SJCRH30 (cell line): ENCODE measurements around the gene MAGI2. TPM values are rescaled to one million over a fixed set of nuclear protein-coding genes. Genes with fewer than 3 reads are reported as not detected.
"Not testable (repeated sequence)": the region's sequence is repeated elsewhere in the genome, so short reads cannot be mapped to it uniquely, and the experiment has no call there.

Experiments
- DNase-seq, 2 experiments: peaks; one replicate each; pipeline ENCODE4 v3.0.0-alpha.2; 2015 to 2020
- H3K27ac ChIP-seq: fragments of 250-450 bp; sonication (Bioruptor Pico); 2 replicates; pipeline ENCODE4 v1.5.1; 2020; ENCODE audit warnings: mild to moderate bottlenecking, moderate library complexity
- H3K27me3 ChIP-seq: fragments of 250-450 bp; sonication (Bioruptor Pico); 2 replicates; pipeline ENCODE4 v1.5.1; 2020; ENCODE audit warnings: mild to moderate bottlenecking, moderate library complexity
- H3K36me3 ChIP-seq: fragments of 250-450 bp; sonication (Bioruptor Pico); 2 replicates; pipeline ENCODE4 v1.5.1; 2020; ENCODE audit warnings: mild to moderate bottlenecking, moderate library complexity
- H3K4me1 ChIP-seq: fragments of 250-450 bp; sonication (Bioruptor Pico); 2 replicates; pipeline ENCODE4 v1.5.1; 2020; ENCODE audit warnings: mild to moderate bottlenecking, moderate library complexity
- H3K4me3 ChIP-seq: fragments of 250-450 bp; sonication (Bioruptor Pico); 2 replicates; pipeline ENCODE4 v1.5.1; 2020; ENCODE audit warnings: mild to moderate bottlenecking, moderate library complexity
- H3K9me3 ChIP-seq: fragments of 250-450 bp; sonication (Bioruptor Pico); replicated peaks from 2 replicates; pipeline ENCODE4 v1.5.1; 2020; ENCODE audit warnings: mild to moderate bottlenecking, moderate library complexity
- total RNA-seq: library from RNA; depleted of rRNA; stranded (reverse); fragments of >200 nt; shearing (Covaris generic); gene quantifications from 2 replicates; pipeline ENCODE4 v1.2.3, GENCODE V29; 2014

MAGI2 gene
- total RNA-seq, 1 experiment from 2014 or later = 2.4 TPM

GRCh38 chr7:78523930-78524329 is 929.5 kb downstream of the MAGI2 start:
- H3K27ac ChIP-seq = no peak overlapping the region
- H3K4me3 ChIP-seq = no peak overlapping the region
- H3K9me3 ChIP-seq = no peaks in the 10 kb centered on the region
- H3K36me3 ChIP-seq = no peaks in the 10 kb centered on the region
- no peaks in the 10 kb centered on the region for H3K27me3 ChIP-seq
- no peak for DNase-seq
- H3K4me1 ChIP-seq = 0 out of 2 replicates have a peak, but pooled peaks cover 4% of the 10 kb centered on the region

- no peaks in the 10 kb centered on the region for H3K9me3 ChIP-seq
- DNase-seq = no peak
- no peaks in the 10 kb centered on the region for H3K27me3 ChIP-seq
- H3K27ac ChIP-seq = no peak overlapping the region
- no peaks in the 10 kb centered on the region for H3K36me3 ChIP-seq
- H3K4me1 ChIP-seq = 0 out of 2 replicates have a peak, but pooled peaks cover 4% of the 10 kb centered on the region
- H3K4me3 ChIP-seq = no peak overlapping the region
These were observed 931.5 kb downstream of the MAGI2 start for GRCh38 chr7:78521961-78522360.

GRCh38 chr7:78516450-78516849 is 937.0 kb downstream of the MAGI2 start:
- Histone ChIP-seq H3K4me3 (no peak overlapping the region), H3K27me3 (no peaks in the 10 kb centered on the region), H3K36me3 (no peaks in the 10 kb centered on the region), H3K27ac (no peak overlapping the region), H3K9me3 (no peaks in the 10 kb centered on the region), H3K4me1 (no peaks in the 10 kb centered on the region)
- DNase-seq = no peak

GRCh38 chr7:78514634-78515033 is 938.8 kb downstream of the MAGI2 start:
- Histone ChIP-seq H3K4me1 (no peaks in the 10 kb centered on the region), H3K4me3 (no peak overlapping the region), H3K9me3 (no peaks in the 10 kb centered on the region), H3K27ac (no peak overlapping the region), H3K36me3 (no peaks in the 10 kb centered on the region), H3K27me3 (no peaks in the 10 kb centered on the region)
- no peak for DNase-seq

DNA sequence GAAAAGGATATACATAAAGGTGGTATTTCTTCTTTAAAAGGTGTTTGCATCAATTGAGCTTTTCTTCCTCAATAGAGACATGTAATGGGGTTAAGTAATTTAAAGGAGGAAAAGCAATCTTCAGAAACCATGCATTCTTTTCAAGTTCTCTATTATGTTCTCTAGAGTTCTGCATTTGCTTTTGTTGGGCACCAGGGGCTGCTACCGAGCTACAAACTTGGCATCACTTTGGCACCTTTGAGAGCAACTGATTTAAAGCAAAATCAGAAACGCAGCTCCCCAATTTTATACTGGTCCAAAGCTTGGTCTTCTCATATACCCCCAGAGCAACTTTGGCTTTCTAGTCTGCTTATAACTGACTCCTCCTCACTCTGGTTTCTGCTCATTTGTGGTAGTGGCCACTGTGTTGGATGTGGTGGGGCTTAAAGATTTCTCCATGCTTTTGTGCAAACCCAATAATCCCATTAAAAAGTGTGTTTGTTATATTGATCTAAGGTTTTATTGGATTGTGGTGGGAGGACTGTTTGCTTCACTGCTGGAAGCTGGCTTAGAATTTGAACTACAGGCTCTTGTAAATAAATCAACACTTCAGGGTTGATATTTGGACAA is 942.8 kb downstream of the MAGI2 start:
- no peaks in the 10 kb centered on the region for H3K27me3 ChIP-seq
- no peak overlapping the region for H3K4me3 ChIP-seq
- no peaks in the 10 kb centered on the region for H3K4me1 ChIP-seq
- no peaks in the 10 kb centered on the region for H3K9me3 ChIP-seq
- no peak overlapping the region for H3K27ac ChIP-seq
- H3K36me3 ChIP-seq = no peaks in the 10 kb centered on the region
- DNase-seq = peak; percentile 58 to 74

DNA sequence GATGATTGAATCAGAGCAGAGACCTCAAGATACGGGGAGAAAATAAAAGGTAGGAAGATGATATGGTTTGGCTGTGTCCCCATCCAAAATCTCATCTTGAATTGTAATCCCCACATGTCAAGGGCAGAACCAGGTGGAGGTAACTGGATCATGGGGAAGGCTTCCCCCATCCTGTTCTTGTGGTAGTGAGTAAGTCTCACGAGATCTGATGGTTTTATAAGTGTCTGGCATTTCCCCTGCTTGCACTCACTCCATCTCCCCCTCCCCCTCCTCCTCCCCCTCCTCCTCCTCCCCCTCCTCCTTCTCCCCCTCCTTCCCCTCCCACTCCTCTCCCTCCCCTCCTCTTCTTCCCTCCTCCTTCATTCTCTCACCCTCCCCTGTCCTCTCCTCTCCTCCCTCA is 950.2 kb downstream of the MAGI2 start:
- H3K27me3 ChIP-seq, H3K36me3 ChIP-seq, H3K4me3 ChIP-seq, H3K27ac ChIP-seq, H3K4me1 ChIP-seq, H3K9me3 ChIP-seq, DNase-seq: not testable (repeated sequence)

GRCh38 chr7:78501064-78501463 is 952.4 kb downstream of the MAGI2 start:
- H3K9me3 ChIP-seq = no peaks in the 10 kb centered on the region
- no peak overlapping the region for H3K27ac ChIP-seq
- H3K36me3 ChIP-seq = no peaks in the 10 kb centered on the region
- no peaks in the 10 kb centered on the region for H3K27me3 ChIP-seq
- H3K4me1 ChIP-seq = no peaks in the 10 kb centered on the region
- no peak overlapping the region for H3K4me3 ChIP-seq
- no peak for DNase-seq

GRCh38 chr7:78499971-78500370 is 953.5 kb downstream of the MAGI2 start:
- Histone ChIP-seq H3K4me1 (no peaks in the 10 kb centered on the region), H3K27ac (no peak overlapping the region), H3K4me3 (no peak overlapping the region), H3K27me3 (no peaks in the 10 kb centered on the region), H3K36me3 (no peaks in the 10 kb centered on the region), H3K9me3 (no peaks in the 10 kb centered on the region)
- no peak for DNase-seq

GRCh38 chr7:78499283-78499682 is 954.2 kb downstream of the MAGI2 start:
- Histone ChIP-seq H3K4me1 (no peaks in the 10 kb centered on the region), H3K4me3 (no peak overlapping the region), H3K27me3 (no peaks in the 10 kb centered on the region), H3K27ac (no peak overlapping the region), H3K9me3 (no peaks in the 10 kb centered on the region), H3K36me3 (no peaks in the 10 kb centered on the region)
- DNase-seq = no peak

DNA sequence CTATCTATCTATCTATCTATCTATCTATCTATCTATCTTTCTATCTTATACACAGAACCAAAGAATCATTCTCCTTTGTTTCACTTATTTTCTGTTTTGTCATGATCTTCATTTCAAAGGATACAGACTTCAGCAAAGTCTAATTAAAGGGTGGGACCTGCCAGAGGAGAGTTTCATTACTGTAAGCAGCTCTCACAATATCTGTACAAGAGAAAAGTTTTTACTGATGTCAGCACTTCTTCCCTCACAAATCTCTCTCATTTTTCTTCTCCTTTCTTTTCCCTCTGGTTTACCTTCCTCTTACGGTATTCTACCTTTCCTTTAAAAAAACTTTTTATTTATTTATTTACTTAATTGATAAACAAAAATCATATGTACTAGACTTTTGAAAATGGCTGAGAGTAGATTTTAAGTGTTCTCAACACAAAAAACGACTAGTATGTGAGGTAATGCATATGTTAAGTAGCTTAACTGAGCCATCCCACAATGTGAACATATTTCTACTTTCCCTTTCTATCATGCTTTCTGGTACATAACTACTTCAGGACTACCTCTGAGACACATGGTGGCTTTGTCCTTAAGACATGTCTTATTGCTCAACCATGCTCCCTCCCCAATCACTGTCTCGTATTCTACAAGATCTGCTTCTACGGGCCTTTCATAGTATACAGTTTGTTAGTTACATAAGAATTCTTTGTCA is 955.6 kb downstream of the MAGI2 start:
- no peak for DNase-seq
- Histone ChIP-seq H3K27ac (no peak overlapping the region), H3K27me3 (no peaks in the 10 kb centered on the region), H3K4me3 (no peak overlapping the region), H3K4me1 (no peaks in the 10 kb centered on the region), H3K9me3 (no peaks in the 10 kb centered on the region), H3K36me3 (no peaks in the 10 kb centered on the region)

DNA sequence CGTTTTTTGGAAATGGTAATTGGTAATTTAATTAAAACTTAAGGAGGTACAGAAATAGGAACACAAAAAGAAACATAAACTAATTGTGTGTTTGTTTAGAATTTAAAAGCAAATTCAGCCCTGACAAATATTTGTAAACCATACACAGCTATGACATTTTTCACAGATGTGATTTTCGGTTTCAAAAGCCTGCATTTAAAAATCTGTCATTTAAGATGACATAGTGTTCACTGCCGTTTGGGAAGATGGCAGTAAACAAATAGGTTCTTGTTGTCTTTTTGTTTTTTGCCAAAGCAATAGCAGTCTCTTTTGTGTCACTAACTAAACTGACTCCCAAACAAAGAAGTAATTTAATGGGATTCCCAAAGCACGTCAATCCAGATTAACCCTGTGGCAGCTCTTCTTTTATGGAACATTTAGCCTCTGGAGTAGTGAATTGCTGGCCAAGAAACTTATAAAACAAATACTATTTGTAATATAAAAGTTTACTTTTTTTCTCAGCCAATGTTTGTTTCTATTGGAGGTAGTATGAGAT is 957.3 kb downstream of the MAGI2 start:
- no peaks in the 10 kb centered on the region for H3K9me3 ChIP-seq

GRCh38 chr7:78493401-78493800 is 960.1 kb downstream of the MAGI2 start:
- Histone ChIP-seq H3K4me3 (no peak overlapping the region), H3K36me3 (no peaks in the 10 kb centered on the region), H3K27ac (no peak overlapping the region), H3K27me3 (no peaks in the 10 kb centered on the region), H3K9me3 (no peaks in the 10 kb centered on the region), H3K4me1 (no peaks in the 10 kb centered on the region)
- no peak for DNase-seq

More for the DNA sequence above, 957.3 kb downstream of the MAGI2 start:
- Histone ChIP-seq H3K27me3 (no peaks in the 10 kb centered on the region), H3K4me3 (no peak overlapping the region), H3K36me3 (no peaks in the 10 kb centered on the region), H3K4me1 (no peaks in the 10 kb centered on the region), H3K27ac (no peak overlapping the region)
- no peak for DNase-seq

DNA sequence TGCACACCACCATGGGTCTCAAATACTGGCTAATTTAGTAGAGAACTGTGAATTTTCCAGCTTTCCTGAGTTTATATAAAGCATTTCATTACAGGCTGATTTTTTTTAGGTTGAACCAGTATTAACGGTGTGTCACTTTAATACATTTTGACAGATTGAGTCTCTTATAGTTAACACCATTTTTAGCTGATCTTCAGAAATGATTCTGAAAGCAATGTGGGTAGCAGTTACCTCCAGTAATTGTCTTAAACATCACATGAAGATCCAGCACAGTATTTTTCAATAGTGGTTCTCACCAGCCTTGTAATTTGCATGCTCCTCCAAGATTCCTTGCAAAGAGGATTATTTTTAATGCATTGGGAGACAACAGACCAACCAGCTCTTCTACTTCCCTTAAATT is 961.3 kb downstream of the MAGI2 start:
- DNase-seq = no peak
- Histone ChIP-seq H3K36me3 (no peaks in the 10 kb centered on the region), H3K27ac (no peak overlapping the region), H3K9me3 (no peaks in the 10 kb centered on the region), H3K4me3 (no peak overlapping the region), H3K4me1 (no peaks in the 10 kb centered on the region), H3K27me3 (no peaks in the 10 kb centered on the region)

DNA sequence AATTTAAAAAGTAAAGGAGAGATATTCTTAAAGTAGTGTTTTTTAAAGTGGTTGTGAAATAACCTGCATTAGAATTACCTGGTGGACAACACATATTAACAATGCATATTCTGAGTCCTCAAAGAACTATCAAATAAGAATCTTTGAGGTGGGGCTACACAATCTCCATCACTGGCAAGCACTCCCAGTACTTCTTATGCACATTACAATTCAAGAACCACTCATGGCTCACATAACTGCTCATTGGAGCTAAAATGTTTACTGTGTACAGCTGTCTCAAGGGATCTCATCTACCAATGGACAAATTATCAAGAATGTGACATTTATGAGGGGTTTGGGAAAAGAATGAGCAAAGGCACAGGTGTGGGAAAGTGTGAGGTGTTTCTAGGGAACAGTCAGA is 962.9 kb downstream of the MAGI2 start:
- Histone ChIP-seq H3K36me3 (no peaks in the 10 kb centered on the region), H3K27me3 (no peaks in the 10 kb centered on the region), H3K4me1 (no peaks in the 10 kb centered on the region), H3K9me3 (no peaks in the 10 kb centered on the region), H3K27ac (no peak overlapping the region), H3K4me3 (no peak overlapping the region)
- DNase-seq = peak in 1 of 2 experiments; percentile 8

DNA sequence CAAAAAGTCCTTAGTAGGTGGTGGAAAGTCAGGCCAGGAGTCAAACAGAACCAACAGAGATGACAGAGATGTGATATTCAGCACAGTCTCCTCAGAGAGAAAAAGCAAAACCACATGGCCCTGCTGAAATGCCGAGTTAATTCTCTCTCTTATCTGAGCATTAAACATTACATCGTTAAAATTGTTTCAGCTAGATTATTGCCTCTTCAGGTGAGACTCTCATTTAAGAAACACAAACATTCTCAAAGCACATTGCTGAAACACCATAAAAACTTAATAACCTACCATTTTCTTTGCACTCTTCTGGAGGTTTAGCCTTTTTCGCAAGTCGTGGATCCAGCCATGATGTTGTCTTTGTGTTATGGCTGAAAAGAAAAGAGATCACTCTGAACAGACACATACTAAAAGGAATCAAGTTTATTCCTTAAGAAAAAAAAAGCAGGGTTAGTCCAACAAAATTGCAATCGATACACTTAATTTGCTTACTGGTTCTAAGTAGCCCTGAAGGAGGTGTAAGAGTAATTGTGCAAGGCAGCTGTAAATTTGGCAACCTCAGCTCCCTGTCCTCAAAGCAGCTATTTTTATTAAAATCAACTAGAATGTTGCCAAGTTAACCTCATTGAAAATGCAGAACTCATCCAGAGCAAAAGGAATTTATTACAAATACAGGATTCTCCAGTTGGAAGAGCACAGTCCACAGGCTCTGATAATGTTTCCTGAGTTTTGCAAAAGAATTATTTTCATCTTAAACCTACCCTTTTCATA is 963.8 kb downstream of the MAGI2 start:
- H3K9me3 ChIP-seq = no peaks in the 10 kb centered on the region
- H3K36me3 ChIP-seq = no peaks in the 10 kb centered on the region
- H3K27me3 ChIP-seq = no peaks in the 10 kb centered on the region
- H3K4me3 ChIP-seq = no peak overlapping the region
- H3K27ac ChIP-seq = no peak overlapping the region
- no peaks in the 10 kb centered on the region for H3K4me1 ChIP-seq
- DNase-seq = no peak
